ENCODE data around the gene PRKCQ.

DNA sequence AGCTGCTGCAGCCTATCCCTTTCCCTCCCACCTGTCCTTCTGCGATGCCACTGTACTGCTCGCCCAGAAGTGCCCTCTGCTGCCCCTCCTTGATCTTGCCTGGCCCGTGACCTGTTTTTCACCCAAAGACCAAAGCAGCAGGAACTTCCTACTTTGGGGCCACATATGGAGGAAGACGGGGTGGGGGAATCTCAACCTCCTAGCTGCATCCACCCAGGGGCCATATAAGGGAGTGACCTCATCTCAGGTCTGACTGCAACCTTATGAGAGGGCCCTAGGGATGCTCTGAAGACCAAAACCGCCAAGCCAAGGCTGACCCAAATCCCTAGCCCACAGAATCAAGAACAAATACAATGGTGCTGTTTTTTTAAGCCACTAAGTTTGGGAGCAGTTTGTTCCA lies 15.7 kb downstream of the PRKCQ start:
- TF ChIP-seq CTCF (IDR thresholded peaks at IDR 0.05) (no peak), POLR2A (IDR thresholded peaks at IDR 0.05) (no peak)

All from testis (tissue), 2 donors.